IPS DF 6.9 (cell line): Measurements from ENCODE around the gene MYBPHL.

Experiments
- DNase-seq: peaks from one replicate; pipeline ENCODE4 v3.0.0-alpha.2; 2013; ENCODE audit warnings: low read depth, low spot score
- H3K27ac ChIP-seq: one replicate; pipeline ENCODE4 v1.5.1; 2013; ENCODE audit warnings: low read length, control low read depth
- H3K27me3 ChIP-seq: 2 replicates; pipeline ENCODE4 v1.6.1; 2013; ENCODE audit warnings: mild to moderate bottlenecking, low read length; ENCODE audit not compliant: control insufficient read depth, insufficient read depth
- H3K36me3 ChIP-seq: 2 replicates; pipeline ENCODE4 v1.6.1; 2013; ENCODE audit warnings: low read length; ENCODE audit not compliant: control insufficient read depth, insufficient read depth
- H3K4me1 ChIP-seq: 2 replicates; pipeline ENCODE4 v1.6.1; 2013; ENCODE audit warnings: low read length; ENCODE audit not compliant: control insufficient read depth, insufficient read depth
- H3K4me3 ChIP-seq: 2 replicates; pipeline ENCODE4 v1.5.1; 2013; ENCODE audit warnings: mild to moderate bottlenecking, low read length
- H3K9me3 ChIP-seq: 2 replicates; pipeline ENCODE4 v1.6.1; 2013; ENCODE audit warnings: low read length, inconsistent platforms; ENCODE audit not compliant: control insufficient read depth, insufficient read depth
- WGBS: extraction: QIAGEN DNeasy Blood & Tissue Kit; methylation state at CpG from one replicate; pipeline ENCODE4 v1.1.7; 2013; ENCODE audit warnings: mixed read lengths, missing lambda C conversion rate; ENCODE audit not compliant: insufficient read length, insufficient coverage; 5-methylcytosine and 5-hydroxymethylcytosine counted together

Gene MYBPHL

GRCh38 chr1:109265016-109265415 lies 41.8 kb downstream of the MYBPHL start:
- no peak overlapping the region for H3K4me3 ChIP-seq
- H3K27ac ChIP-seq, result no peak overlapping the region
- no peaks in the 10 kb centered on the region for H3K27me3 ChIP-seq
- H3K36me3 ChIP-seq, result peaks cover 36% of the 10 kb centered on the region
- 0 out of 2 replicates have a peak, but pooled peaks cover 2% of the 10 kb centered on the region for H3K4me1 ChIP-seq
- no CpG with 5 or more reads among the region's 4 CpGs for WGBS
- no peaks in the 10 kb centered on the region for H3K9me3 ChIP-seq
- no peak for DNase-seq

- no peaks in the 10 kb centered on the region for H3K9me3 ChIP-seq
- no peak overlapping the region for H3K27ac ChIP-seq
- peaks cover 29% of the 10 kb centered on the region for H3K36me3 ChIP-seq
- no peaks in the 10 kb centered on the region for H3K27me3 ChIP-seq
- peaks cover 5% of the 10 kb centered on the region for H3K4me1 ChIP-seq
- WGBS, result no CpG with 5 or more reads among the region's 9 CpGs
- H3K4me3 ChIP-seq, result no peak overlapping the region
- no peak for DNase-seq
These were observed 42.4 kb downstream of the MYBPHL start for GRCh38 chr1:109264379-109264755.

DNA sequence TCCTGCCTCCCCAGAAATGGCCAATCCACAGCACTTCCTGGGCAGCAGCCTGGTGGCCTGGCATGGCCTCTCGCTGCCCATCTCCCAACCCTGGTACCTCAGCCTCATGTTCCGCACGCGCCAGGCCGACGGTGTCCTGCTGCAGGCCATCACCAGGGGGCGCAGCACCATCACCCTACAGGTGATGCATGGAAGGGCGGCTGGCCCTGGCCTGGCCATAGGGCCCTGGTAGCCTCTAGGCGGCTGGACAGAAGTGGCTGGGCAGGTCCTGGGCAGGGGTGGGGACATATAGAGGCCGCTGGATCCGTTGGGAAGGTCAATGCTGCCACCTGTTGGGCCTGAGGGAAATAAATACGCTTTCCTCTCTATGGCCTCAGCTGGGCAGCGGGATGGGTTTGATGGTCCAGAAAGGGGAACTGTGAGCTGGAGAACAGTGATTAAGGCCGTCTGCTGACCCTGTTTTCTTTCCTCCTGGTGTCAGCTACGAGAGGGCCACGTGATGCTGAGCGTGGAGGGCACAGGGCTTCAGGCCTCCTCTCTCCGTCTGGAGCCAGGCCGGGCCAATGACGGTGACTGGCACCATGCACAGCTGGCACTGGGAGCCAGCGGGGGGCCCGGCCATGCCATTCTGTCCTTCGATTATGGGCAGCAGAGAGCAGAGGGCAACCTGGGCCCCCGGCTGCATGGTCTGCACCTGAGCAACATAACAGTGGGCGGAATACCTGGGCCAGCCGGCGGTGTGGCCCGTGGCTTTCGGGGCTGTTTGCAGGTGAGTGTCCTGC lies 43.0 kb downstream of the MYBPHL start:
- peak; percentile 88 for DNase-seq
- Histone ChIP-seq H3K4me3 (no peak overlapping the region), H3K27ac (no peak overlapping the region), H3K36me3 (peaks cover 29% of the 10 kb centered on the region), H3K27me3 (no peaks in the 10 kb centered on the region), H3K9me3 (no peaks in the 10 kb centered on the region), H3K4me1 (peaks cover 5% of the 10 kb centered on the region)
- no CpG with 5 or more reads among the region's 29 CpGs for WGBS

DNA sequence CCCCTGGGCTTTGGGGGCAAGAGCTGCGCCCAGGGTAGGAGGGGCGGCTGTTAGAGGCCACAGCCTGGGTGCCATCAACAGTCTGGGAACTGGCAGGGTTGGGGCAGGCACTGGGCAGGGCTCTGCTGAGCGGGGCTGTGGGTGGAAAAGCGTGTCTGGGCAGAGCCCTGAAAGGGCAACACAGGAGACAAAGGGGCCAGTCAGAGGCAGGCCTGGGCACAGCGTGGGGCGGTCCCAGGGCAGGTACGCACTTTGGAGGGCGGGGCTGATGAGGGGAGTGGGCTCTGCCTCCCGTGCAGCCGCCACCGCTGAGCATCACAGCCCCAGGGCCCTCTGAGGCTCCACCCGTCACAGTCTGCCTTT lies 43.6 kb downstream of the MYBPHL start:
- no peaks in the 10 kb centered on the region for H3K9me3 ChIP-seq
- H3K4me3 ChIP-seq, result no peak overlapping the region
- H3K4me1 ChIP-seq, result peaks cover 5% of the 10 kb centered on the region
- H3K27ac ChIP-seq, result no peak overlapping the region
- H3K27me3 ChIP-seq, result no peaks in the 10 kb centered on the region
- peaks cover 32% of the 10 kb centered on the region for H3K36me3 ChIP-seq
- DNase-seq, result no peak
- no CpG with 5 or more reads among the region's 12 CpGs for WGBS

GRCh38 chr1:109262231-109263055 lies 44.4 kb downstream of the MYBPHL start:
- no CpG with 5 or more reads among the region's 22 CpGs for WGBS

DNA sequence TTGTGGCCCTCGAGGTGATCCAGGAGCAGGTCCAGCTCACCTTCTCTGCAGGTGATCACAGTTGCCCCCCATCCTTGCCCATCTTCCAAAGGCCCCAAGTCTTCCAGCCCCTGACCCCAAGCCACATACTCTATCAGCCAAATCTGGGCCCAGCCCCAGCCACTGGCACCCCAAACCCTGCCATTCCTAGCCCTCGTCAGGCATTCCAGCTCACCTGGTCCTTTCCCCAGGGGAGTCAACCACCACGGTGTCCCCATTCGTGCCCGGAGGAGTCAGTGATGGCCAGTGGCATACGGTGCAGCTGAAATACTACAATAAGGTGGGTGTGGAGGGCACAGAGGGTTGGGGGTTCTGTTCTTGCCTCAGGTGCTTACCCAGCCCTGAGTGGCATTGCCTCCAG lies 45.2 kb downstream of the MYBPHL start:
- Histone ChIP-seq H3K4me3 (no peak overlapping the region), H3K36me3 (peaks cover 28% of the 10 kb centered on the region), H3K4me1 (peaks cover 5% of the 10 kb centered on the region), H3K27me3 (no peaks in the 10 kb centered on the region), H3K27ac (no peak overlapping the region), H3K9me3 (no peaks in the 10 kb centered on the region)
- no peak for DNase-seq
- no CpG with 5 or more reads among the region's 6 CpGs for WGBS

More at GRCh38 chr1:109262231-109263055, 44.4 kb downstream of the MYBPHL start:
- H3K4me1 ChIP-seq, result peaks cover 5% of the 10 kb centered on the region
- H3K27ac ChIP-seq, result no peak overlapping the region
- no peaks in the 10 kb centered on the region for H3K9me3 ChIP-seq
- H3K4me3 ChIP-seq, result no peak overlapping the region
- DNase-seq, result no peak
- peaks cover 28% of the 10 kb centered on the region for H3K36me3 ChIP-seq
- no peaks in the 10 kb centered on the region for H3K27me3 ChIP-seq

DNA sequence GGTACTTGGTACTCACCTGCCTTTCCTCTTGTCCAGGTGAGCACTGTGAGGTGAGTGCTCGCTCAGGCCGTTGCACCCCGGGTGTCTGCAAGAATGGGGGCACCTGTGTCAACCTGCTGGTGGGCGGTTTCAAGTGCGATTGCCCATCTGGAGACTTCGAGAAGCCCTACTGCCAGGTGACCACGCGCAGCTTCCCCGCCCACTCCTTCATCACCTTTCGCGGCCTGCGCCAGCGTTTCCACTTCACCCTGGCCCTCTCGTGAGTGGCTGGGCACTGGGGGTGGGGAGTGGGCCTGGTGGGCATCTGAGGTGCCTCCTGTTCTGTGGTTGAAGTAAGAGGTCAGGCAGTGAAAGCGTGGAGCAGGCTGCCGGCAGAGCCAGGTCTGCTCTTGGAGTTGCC lies 45.8 kb downstream of the MYBPHL start:
- no peaks in the 10 kb centered on the region for H3K9me3 ChIP-seq
- DNase-seq, result no peak
- H3K36me3 ChIP-seq, result peaks cover 28% of the 10 kb centered on the region
- H3K27me3 ChIP-seq, result no peaks in the 10 kb centered on the region
- no peak overlapping the region for H3K4me3 ChIP-seq
- H3K4me1 ChIP-seq, result peaks cover 5% of the 10 kb centered on the region
- no CpG with 5 or more reads among the region's 16 CpGs for WGBS
- no peak overlapping the region for H3K27ac ChIP-seq

- no peak overlapping the region for H3K27ac ChIP-seq
- no peaks in the 10 kb centered on the region for H3K27me3 ChIP-seq
- WGBS, result no CpG with 5 or more reads among the region's 7 CpGs
- peaks cover 22% of the 10 kb centered on the region for H3K36me3 ChIP-seq
- no peak for DNase-seq
- H3K4me1 ChIP-seq, result peaks cover 5% of the 10 kb centered on the region
- no peak overlapping the region for H3K4me3 ChIP-seq
- no peaks in the 10 kb centered on the region for H3K9me3 ChIP-seq
These were observed 46.9 kb downstream of the MYBPHL start for GRCh38 chr1:109259674-109260557.

DNA sequence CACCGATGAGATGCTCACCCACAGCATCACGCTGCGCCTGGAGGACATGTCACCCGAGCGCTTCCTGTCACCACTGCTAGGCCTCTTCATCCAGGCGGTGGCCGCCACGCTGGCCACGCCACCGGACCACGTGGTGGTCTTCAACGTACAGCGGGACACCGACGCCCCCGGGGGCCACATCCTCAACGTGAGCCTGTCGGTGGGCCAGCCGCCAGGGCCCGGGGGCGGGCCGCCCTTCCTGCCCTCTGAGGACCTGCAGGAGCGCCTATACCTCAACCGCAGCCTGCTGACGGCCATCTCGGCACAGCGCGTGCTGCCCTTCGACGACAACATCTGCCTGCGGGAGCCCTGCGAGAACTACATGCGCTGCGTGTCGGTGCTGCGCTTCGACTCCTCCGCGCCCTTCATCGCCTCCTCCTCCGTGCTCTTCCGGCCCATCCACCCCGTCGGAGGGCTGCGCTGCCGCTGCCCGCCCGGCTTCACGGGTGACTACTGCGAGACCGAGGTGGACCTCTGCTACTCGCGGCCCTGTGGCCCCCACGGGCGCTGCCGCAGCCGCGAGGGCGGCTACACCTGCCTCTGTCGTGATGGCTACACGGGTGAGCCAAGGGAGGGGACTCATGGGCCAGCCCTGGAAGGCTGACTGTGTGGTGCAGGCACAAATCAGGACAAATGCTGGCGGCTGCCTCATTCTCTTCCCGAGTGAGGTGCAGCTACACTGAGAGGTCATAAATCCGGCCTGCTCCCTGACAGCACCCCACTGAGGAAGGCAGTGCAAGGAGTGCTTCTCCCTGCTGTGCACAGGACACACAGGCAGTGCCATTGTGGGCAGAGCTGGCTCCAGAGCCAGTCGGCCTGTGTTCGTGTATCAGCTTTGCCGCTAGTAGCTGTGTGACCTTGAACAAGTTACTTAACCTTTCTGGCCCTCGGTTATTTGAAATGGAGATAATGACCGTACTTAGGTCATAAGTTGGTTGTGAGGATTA lies 48.0 kb downstream of the MYBPHL start:
- no peak for DNase-seq
- WGBS, result no CpG with 5 or more reads among the region's 69 CpGs
- peaks cover 10% of the 10 kb centered on the region for H3K4me1 ChIP-seq

More for the DNA sequence above, 48.0 kb downstream of the MYBPHL start:
- H3K27ac ChIP-seq, result no peak overlapping the region
- H3K36me3 ChIP-seq, result peaks cover 15% of the 10 kb centered on the region
- no peak overlapping the region for H3K4me3 ChIP-seq
- H3K9me3 ChIP-seq, result no peaks in the 10 kb centered on the region
- H3K27me3 ChIP-seq, result no peaks in the 10 kb centered on the region
